Astrocyte of the hippocampus (primary cell): ENCODE data around the gene HDGF.

ENCODE experiments used
- DNase-seq: peaks from one replicate; pipeline ENCODE4 v3.0.0; 2011; ENCODE audit warnings: low read depth, low spot score

Gene HDGF

DNA sequence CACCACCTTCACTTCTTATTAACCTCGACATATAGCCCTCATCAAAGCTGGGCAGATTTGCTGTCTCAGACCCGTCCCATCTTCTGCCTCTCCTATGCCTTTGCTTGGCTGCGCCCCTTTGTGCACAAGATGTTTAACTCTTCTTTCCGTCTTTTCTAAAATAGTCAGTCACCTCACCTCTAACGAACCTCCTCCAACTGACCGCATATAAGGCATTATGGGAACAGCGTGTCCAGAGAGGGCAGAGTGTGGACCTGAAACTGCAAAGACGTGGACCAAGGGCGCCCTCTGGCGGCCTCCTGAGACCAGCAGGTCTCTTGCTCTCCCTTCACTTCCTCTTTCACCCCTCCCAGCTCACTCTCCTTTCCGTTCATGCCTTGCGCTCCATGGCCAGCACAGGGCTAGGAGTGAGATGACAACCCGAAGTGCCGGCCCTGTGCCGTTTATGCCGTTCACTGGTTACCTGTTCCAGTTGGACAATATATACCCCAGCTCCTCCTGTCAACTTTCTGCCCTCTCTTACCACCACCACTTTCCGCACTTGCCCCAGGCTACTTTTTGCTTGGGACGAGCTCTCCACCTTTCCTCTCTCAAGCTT is 25.7 kb downstream of the HDGF start:
- peak; percentile 96 for DNase-seq

DNA sequence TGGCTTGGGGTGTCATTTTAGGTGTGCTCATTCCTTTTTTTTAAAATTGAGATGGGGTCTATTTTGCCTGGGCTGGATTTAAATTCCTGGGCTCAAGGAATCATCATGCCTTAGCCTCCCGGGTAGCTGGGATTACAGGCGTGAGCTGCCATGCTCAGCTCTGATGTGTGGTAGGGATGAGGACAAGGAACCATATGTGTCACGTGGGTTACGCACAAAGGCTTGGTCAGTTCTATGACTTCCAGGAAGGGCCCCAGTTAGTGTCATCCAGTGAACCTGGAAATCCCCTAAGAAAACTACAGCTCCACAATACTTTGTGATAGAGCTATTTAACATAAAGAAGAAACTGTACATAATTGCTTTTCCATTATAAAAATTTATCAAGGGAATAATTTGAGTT is 29.9 kb downstream of the HDGF start:
- no peak for DNase-seq

DNA sequence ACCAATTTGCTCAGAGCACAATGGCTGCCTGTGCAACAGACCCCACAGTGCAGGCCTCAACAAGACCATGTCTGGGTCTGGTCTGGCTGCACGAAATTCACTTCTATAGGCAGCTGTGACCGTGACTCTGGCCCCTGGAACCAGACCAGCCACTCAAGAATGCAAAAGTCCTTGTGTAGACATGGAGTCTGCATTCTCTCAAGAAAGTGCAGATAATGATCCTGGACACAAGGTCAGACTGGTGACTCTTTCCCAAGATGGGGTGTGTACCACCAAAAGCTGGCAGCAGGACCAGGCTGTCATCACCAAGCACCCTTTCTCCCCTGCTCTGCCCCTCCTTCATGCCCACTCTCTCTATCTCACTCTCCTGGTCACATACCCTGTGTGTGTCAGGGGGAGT is 30.3 kb downstream of the HDGF start:
- DNase-seq: no peak

DNA sequence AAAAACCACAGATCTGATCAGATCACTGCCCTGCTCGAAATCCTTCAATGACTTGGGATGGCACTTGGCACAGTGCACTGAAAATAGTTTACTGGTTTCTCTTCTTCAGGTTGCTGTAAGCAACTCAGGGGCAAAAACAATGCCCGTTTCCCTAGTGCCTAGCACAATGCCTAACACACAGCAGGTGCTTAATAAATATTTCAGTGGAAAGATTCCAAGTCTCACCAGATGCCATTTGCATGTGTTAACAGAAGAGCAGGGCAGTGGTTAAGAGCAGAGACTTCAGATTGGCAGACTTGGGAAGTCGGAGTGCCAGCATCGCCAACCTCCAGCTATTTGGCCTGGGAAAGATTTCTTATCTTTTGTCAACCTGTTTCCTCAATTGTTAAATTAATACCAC is 34.1 kb downstream of the HDGF start:
- no peak for DNase-seq

DNA sequence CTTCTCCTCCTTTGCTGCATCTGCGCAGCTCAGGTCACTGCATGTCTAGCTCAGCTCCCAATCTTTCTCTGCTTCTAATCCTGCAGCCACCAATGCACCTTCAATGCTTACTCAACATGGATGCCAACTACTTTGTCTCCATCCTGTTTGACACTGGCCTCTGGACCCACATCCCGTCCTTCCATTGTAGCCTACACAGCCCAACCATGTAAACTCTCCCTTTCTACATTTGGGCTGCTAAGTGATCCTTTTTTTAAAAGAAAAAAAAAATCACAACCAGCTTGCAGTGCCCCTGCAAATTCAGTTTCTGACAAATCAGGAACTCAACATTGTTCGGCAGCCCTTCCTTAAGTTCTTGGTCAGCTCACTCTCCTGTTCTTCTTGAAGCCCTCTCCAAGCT is 36.6 kb downstream of the HDGF start:
- DNase-seq: no peak

DNA sequence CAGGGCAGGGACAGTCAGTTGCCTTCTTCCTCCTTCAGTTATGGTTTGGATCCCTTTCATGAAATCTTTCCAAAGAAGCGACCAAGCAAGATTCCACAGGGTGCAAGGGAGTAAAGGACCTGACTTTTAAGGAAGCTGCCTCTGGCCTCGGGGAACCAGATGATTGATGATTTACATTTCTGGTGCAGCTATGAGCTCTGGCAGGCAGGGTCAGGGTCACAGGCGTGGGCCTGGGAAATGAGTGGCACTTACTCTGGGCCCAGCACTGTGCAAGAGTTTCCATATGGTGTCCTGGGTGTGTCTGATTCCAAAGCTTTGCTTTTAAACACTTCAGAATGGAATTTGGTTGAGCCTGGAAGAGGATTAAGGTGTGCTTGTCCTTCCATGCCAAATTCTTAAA is 38.8 kb downstream of the HDGF start:
- DNase-seq: no peak

DNA sequence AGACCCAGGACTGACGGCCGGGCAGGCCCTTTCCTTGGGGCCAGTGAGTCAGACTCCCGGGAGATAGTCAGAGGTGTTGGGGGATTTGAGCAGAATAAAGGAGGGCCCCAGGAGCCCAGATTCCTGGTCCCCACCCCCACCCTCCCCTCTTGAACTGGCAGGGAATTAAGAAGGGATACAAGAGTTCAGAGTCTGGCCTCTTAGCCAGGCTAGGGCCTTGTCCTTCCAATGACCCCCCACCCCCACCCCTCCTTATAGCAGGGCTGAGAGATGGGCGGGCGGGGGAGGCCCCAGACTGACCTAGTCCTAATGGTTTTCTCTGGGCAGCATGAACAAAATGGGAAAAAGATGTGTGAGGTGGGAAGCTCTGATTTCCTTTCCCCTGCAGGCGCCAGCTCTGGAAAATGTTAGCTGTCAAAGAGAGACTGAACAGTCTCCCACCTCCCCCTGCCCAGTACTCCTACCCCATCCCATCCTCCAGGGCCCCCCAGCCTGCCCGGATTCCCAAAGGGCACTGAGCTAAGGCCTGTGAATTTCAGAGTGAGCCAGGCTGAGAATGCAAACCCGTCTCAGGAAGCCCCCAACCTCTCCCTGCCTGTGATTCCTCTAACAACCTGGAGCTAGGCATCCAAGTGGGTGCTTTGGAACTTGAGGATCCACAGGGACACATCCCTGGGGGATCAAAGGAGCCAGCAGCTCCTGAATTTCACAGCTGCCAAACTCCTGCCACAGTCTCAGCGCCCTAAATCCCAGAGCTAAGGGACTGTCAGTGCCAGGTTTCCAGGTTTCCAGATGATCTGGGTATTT is 40.3 kb downstream of the HDGF start:
- no peak for DNase-seq

DNA sequence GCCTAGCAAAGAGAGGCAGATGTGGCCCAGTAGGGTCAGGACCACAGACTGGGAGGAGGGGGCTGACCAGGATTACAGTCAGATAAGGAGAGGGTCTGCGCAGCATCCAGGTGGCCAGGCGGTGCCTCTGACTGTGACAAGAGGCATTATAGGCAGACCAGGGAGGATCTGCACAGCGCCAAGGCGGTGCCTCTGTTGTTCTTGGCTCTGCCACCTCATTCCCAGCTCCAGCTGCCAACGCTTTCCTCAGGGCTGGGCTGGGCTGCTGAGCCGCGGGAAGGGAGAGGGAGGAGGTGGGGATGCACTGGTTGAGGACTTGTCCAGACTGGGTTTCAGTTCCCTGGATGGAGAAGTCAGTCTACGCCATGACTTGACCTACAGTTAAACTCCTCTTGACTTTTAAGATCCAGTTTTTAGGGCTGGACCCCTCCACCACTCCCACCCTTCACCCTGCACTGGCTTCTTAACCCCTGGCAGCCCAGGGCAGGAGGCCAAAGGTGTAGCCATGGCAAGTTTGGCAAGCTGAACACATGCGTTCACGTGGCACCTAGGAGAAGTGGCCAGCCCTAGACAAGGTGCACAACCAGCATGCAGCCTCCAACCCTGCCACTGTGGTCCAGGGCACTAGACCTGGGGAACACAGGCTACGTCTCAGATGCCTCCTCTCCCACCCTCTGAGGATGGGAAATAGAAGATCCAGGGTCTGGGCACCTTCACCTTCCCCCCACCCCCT is 41.6 kb downstream of the HDGF start:
- DNase-seq: peak; percentile 88

DNA sequence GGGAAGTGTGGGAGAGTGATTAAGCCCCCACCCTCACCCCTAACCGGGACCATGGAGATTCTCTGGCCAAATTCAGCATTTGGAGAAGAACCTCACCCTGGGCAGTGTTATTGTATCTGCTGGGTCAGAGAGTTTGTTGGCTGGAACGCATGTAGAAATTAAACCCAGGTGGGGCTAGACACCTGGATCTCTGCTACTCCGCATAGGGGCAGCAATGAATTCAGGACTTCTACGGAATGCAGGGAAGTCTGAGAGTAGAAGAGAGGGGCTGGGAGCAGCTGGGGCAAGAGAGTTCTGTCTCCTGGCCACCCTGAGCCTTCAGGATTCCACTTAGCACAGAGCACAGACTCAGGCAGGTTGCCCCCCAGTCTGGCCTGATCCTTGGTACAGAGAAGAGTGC is 42.4 kb downstream of the HDGF start:
- no peak for DNase-seq

DNA sequence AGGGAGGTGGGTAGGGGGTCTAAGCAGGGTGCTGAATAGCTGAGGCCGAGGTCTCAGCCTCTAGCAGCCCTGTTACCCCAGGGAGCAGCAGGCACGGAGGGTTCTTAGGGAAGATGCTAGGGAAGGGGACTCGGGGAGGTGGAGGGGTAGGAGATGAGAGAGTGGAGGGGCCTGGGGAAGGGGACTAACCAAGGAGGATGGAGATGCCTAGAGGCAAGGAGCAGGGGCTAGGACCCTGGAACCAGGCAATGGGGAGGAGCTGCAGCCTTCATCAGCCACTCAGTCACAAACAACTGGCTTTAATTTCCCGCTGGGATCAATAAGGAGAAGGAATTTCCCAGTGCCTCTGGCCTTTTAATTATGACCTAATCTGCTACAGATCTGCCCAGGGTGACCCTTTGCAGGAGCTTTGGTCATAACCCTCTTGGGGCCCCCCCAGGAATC is 43.2 kb downstream of the HDGF start:
- no peak for DNase-seq

DNA sequence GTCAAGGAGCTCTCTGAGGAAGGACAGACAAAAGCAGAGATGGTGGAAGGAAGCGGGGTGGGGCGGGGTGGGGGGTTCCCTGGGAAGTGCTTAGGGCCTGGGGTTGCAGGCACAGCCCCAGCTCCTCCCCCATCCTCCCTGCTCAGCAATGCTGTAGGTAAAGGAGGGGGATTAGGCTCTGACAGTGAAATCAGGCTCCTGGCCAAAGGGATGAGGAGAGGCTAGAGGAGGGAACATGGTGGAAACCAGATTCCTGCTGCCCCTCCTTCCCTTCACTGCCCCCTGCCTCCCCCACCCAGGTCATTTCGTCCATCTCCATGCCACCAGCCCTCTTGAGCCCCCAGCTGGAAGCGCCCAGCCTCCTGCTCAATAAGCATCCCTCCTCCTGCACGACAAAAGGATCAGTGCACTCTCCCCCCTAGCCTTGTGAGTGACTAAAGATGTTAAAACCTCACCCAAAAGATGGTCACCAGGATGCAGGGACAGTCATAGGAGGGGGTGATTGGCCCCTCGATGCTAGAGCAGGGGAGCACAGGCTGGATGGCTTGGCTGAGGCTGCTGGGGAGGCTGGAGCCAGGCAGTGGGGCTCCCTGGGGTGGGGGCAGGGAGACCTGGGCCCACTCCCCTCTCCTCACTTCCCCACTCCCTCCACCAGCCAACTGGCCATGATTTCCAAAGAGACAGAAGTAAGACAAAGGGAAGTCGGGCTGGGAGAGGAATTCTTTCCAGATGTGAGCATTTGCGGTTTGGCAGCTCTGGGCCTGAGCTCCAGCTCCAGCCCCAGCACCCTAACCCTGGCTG is 43.9 kb downstream of the HDGF start:
- DNase-seq: no peak

DNA sequence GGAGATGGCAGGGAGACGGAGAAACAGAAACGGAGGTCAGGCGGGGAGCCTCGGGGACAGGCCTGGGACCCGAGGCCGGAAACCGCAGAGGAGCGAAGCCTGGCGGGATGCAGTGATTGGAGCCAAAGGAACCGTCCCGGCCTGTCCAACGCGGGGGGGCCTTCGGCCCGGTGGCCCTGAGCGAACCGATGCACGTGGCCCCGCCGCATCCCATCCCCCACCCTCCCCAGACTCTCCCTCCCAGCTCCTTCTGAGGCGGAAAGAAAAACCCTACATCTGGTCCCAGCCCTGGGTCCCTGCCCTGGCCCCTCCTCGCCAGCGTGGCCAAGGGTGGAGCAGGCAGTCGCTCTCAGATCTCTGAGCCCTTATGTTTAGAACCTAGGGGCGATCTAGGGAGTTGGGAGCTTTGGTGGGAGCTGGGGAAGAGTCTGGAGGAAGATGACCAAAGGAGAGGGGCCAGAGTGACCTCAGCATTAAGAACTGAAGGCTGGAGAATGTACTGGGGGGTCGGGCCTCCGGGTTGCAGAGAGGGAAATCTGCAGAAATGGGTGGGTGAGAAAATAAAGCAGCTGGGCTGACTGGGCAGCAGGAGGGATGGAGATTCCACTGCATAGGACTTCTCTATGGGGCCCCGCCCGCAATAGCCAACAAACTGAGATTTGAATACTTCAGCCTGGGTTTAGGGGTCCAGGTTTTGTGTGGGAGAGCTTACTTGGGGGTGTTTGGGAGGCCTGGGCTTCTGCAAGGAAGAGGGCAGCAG is 44.6 kb downstream of the HDGF start:
- DNase-seq: no peak

DNA sequence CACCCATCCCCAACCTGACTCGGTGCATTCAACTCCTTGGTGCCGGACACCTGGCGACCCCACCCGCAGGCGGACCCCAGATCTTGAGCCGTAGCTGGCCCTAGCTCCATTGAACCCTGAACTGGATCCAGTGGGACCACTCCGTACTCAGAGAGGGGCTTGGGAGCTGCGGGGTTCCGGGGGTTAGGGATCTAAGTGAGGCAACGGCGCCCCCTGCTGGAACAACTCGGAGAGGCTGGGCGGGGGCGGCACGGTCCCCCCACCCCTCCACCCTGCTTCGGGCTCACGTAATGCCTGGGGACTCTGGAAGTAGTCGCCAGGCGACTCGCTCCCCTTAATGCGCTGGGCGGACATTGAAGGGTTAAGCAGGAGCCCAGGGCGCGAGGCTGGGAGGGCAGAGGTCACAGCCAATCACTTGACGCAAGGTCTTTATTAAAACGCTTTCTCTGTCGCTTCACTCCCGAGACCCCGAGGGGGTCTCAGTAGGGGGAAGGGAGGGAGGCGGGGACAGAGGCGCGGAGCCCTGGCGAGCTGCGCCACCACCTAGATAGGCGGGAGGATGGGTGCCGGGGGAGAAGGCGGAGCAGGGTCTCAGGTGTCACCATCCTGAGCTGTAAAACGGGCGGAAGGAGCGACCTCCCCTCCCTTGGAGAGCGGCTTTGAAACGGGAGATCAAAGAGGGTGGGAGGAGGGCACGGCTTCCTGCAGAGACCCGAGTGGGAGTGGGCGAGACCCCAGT is 45.4 kb downstream of the HDGF start:
- DNase-seq: peak; percentile 79

DNA sequence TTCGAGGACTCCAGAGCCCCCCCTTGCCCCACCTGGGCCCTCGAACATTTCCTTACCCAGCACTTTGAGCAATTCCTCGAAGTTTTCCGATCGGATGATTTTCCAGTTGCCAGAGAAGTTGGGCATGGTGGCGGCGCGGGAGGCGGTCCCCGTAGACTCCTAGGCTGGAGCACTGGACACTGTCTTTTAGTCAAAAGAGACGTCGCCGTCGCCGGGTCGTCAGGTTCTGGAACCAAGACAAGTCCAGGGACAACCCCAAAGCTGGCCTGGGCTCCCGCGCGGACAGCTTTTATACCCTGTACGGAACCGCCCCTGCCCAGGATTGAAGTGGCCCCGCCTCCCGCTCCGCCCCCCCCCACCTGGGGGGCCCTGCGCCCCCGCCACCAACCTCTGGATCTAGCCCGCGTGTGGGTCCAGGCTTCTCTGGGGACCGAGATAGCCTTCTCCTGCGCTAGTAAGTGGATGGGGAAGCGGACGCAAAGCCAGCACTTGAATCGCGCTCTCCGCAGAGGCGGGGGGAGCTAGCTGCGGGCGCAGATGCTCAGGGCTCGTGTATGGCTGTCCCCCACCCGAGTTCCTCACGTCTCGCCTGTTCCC is 46.1 kb downstream of the HDGF start, which contains the start of gene CRABP2:
CRABP2 (minus strand) TSS at position 263 of the 597 bp plus-strand sequence; CDS start at position 126, 137 bp downstream.
- peak; percentile 50 for DNase-seq

DNA sequence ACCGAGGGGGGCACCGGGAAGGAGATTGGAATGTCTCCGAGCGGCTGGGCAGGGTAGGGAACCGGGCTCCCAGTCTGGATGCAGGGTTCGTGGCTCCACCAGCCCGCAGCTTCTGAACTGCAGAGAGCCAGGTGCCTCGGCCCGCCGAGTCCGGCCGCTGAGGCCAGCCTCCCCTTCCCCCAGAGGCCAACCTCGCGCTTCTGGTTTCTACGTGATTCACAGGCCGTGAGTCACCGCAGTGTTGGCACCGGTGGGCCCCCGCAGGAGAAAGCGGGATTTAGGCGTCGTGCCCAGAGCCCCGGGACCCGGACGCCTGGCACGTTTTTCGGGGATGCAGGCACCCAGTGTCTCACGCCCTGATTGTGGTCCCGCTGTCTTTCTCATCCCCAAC is 46.5 kb downstream of the HDGF start:
- peak; percentile 85 for DNase-seq

DNA sequence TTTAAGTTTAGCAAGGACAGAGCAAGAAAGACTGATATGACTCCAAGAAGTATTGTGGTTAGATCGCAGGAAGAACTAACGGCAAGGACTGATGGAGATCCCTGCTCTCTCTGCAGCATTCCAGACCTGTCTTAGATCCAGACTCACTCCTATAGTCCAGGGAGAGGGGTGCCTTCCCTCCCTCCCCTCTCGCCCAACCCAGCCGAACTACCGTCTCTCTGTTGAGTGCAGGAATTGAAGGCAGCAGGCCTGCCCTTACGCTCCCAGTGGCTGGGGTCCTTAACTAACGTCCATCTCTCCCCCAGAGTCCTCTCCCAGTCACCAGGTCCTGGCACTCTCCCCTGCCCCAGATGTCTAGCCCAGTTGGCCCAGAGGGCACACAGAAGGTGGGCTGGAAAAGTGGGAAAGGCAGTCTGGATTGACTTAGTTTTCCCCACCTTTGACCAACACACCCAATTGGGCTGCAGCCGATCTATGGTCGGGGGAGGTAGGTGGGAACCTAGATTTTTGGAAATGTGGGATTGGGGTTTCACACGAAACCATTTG is 47.2 kb downstream of the HDGF start:
- no peak for DNase-seq

DNA sequence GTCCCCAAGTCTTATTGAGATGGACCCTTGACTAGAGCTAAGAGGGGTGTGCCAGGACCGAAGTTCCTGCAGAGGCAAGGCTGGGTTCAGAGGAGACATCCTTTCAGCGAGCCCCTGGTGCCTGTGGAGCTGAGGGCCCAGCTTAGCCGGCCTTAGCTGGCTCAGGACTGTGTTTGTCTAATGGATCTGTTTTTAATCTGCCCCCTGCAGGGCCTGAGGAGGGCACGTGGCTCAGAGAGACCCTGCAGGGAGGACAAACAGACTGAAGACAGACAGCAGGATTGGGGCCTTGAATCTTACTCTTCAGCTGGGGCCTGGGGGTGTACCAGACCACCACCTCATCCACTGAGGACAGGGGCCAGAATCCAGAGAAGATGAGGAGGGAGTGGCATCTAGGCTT is 47.7 kb downstream of the HDGF start:
- no peak for DNase-seq

DNA sequence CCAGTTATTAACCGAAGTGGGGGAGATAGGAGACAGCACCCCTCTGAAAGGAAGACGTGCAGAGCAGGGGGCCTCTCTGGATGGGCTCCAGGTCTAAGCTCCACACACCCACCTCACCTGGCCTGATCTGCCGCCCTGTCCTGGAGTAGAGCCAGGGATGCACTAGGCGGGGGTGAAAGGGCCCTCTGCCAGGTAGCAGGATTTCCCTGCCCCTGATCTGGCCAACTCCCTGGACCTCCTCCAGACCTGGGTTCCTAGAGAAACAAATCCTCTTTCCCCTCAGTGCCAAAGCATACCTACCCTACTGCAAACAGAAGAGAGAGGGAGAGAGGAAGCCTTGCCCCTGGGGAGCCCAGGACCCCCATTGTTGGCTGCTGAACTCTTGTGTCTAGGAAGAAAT is 48.1 kb downstream of the HDGF start:
- DNase-seq: no peak

DNA sequence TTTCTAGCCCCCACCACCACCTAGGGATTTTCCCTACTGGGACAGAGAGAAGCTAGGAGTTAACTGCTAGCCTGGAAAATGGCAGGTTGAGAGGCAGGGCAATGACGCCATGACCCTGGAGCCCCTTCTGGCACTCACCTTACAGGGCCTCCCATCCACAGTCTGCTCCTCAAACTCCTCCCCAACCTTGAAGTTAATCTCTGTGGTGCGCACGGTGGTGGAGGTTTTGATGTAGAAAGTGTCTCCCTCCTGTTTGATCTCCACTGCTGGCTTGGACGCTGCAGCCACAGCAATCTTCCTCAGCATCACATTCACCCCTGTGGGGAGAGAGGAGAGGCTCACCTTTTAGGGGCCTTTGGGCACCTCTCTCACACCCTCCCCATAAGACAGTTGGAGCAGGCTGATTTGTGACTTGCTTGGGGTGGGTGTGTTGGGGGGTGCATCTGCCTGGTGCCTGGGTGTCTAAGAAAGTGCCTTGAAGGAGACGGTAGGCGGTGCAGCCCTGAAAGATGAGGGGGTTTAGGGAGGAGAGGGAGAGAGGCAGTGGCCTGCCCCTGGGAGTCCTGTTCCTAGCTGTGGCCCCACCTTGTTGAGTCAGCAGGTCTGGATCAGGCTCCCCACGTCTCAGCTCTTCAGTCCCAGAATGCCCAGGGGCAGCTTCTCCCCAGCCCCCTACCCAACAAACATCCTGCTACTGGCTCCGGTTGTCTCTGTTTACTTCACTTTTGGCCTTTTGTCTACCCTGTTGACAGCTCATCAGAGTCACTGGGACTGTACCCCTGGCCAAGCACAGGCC is 50.5 kb downstream of the HDGF start:
- no peak for DNase-seq
